ENCODE results near the gene NEBL. TPM values are rescaled to one million over a fixed set of nuclear protein-coding genes. Genes with fewer than 3 reads are reported as not detected.

NEBL gene
- total RNA-seq, 1 experiment from 2014 or later, result not detected

GRCh38 chr10:20814116-20814515, 83.0 kb downstream of the NEBL start:
- H3K27ac ChIP-seq (ENCODE audit: low read length), result no peak overlapping the region
- no peaks in the 10 kb centered on the region for H3K27me3 ChIP-seq (ENCODE audit: low read length)

GRCh38 chr10:20811131-20811530, 86.0 kb downstream of the NEBL start:
- H3K9me2 ChIP-seq (replicated peaks; ENCODE audit: insufficient read depth, low read length), result no peaks in the 10 kb centered on the region; the same call in 1 of the 2 replicates
- H3K9ac ChIP-seq (ENCODE audit: low read length), result no peak overlapping the region
- no peaks in the 10 kb centered on the region for H3K9me3 ChIP-seq (ENCODE audit: low read length)
- H3K27me3 ChIP-seq (ENCODE audit: low read length), result no peaks in the 10 kb centered on the region
- no peak overlapping the region for H2AFZ ChIP-seq (ENCODE audit: low read length)
- H3K36me3 ChIP-seq (ENCODE audit: insufficient read depth, low read length), result no peaks in the 10 kb centered on the region
- H3K4me2 ChIP-seq (ENCODE audit: low read depth, low read length, poor library complexity, severe bottlenecking), result no peak overlapping the region
- no peaks in the 10 kb centered on the region for H3K4me1 ChIP-seq (ENCODE audit: low read length)
- no peak overlapping the region for H3K27ac ChIP-seq (ENCODE audit: low read length)
- no peak for DNase-seq
- no peaks in the 10 kb centered on the region for H4K20me1 ChIP-seq (ENCODE audit: insufficient read depth, low read depth, low read length)
- no peaks in the 10 kb centered on the region for H3K79me2 ChIP-seq (ENCODE audit: low read length)
- no peak overlapping the region for H3K4me3 ChIP-seq (ENCODE audit: low read length)

More at GRCh38 chr10:20814116-20814515, 83.0 kb downstream of the NEBL start:
- H3K4me2 ChIP-seq (ENCODE audit: low read depth, low read length, poor library complexity, severe bottlenecking), result no peak overlapping the region
- H3K79me2 ChIP-seq (ENCODE audit: low read length), result no peaks in the 10 kb centered on the region
- H3K36me3 ChIP-seq (ENCODE audit: insufficient read depth, low read length), result no peaks in the 10 kb centered on the region
- no peaks in the 10 kb centered on the region for H3K9me3 ChIP-seq (ENCODE audit: low read length)
- no peak overlapping the region for H2AFZ ChIP-seq (ENCODE audit: low read length)
- no peaks in the 10 kb centered on the region for H4K20me1 ChIP-seq (ENCODE audit: insufficient read depth, low read depth, low read length)
- H3K4me3 ChIP-seq (ENCODE audit: low read length), result no peak overlapping the region
- no peak overlapping the region for H3K9ac ChIP-seq (ENCODE audit: low read length)
- DNase-seq, result no peak
- no peaks in the 10 kb centered on the region for H3K4me1 ChIP-seq (ENCODE audit: low read length)
- H3K9me2 ChIP-seq (replicated peaks; ENCODE audit: insufficient read depth, low read length), result no peaks in the 10 kb centered on the region; the same call in 1 of the 2 replicates

- Histone ChIP-seq H4K20me1 (ENCODE audit: insufficient read depth, low read depth, low read length) (no peaks in the 10 kb centered on the region), H3K9me3 (ENCODE audit: low read length) (no peaks in the 10 kb centered on the region), H3K9ac (ENCODE audit: low read length) (no peak overlapping the region), H3K79me2 (ENCODE audit: low read length) (no peaks in the 10 kb centered on the region), H3K4me2 (ENCODE audit: low read depth, low read length, poor library complexity, severe bottlenecking) (no peak overlapping the region), H3K27me3 (ENCODE audit: low read length) (no peaks in the 10 kb centered on the region), H2AFZ (ENCODE audit: low read length) (no peak overlapping the region), H3K36me3 (ENCODE audit: insufficient read depth, low read length) (no peaks in the 10 kb centered on the region), H3K27ac (ENCODE audit: low read length) (no peak overlapping the region), H3K4me1 (ENCODE audit: low read length) (no peaks in the 10 kb centered on the region), H3K9me2 (replicated peaks; ENCODE audit: insufficient read depth, low read length) (no peaks in the 10 kb centered on the region; the same call in 1 of the 2 replicates), H3K4me3 (ENCODE audit: low read length) (no peak overlapping the region)
- DNase-seq, result no peak
These were observed 87.5 kb downstream of the NEBL start for GRCh38 chr10:20809631-20810030.

GRCh38 chr10:20806487-20806886, 90.6 kb downstream of the NEBL start:
- no peaks in the 10 kb centered on the region for H3K9me2 ChIP-seq (replicated peaks; ENCODE audit: insufficient read depth, low read length)
- H3K9ac ChIP-seq (ENCODE audit: low read length), result no peak overlapping the region
- H3K4me3 ChIP-seq (ENCODE audit: low read length), result no peak overlapping the region
- H3K4me2 ChIP-seq (ENCODE audit: low read depth, low read length, poor library complexity, severe bottlenecking), result no peak overlapping the region
- no peaks in the 10 kb centered on the region for H3K79me2 ChIP-seq (ENCODE audit: low read length)
- H3K4me1 ChIP-seq (ENCODE audit: low read length), result no peaks in the 10 kb centered on the region
- no peaks in the 10 kb centered on the region; the same call in 1 of the 2 replicates for H3K9me3 ChIP-seq (ENCODE audit: low read length)
- H3K27ac ChIP-seq (ENCODE audit: low read length), result no peak overlapping the region
- DNase-seq, result no peak
- H3K27me3 ChIP-seq (ENCODE audit: low read length), result no peaks in the 10 kb centered on the region
- no peak overlapping the region for H2AFZ ChIP-seq (ENCODE audit: low read length)
- no peaks in the 10 kb centered on the region for H4K20me1 ChIP-seq (ENCODE audit: insufficient read depth, low read depth, low read length)
- no peaks in the 10 kb centered on the region for H3K36me3 ChIP-seq (ENCODE audit: insufficient read depth, low read length)

DNA sequence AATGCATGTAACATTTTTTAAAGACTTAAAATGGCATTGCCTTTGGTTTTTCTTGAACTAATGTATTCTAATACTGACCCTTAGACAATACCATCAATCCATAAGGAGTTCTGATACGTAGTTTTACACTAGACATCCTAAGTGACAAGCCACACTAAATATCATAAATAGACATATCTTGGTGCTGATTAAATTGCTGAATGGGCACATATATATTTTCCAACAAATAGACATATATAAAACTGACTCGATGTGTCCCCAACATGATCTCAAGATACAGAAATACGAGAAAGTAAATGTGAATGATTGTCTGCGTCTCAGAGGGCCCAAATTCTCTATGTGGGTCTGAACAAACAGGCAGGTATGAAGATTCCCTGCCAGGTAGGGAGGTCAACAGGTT, 99.8 kb downstream of the NEBL start:
- no peak overlapping the region for H3K9ac ChIP-seq (ENCODE audit: low read length)
- H3K9me3 ChIP-seq (ENCODE audit: low read length), result no peaks in the 10 kb centered on the region

DNA sequence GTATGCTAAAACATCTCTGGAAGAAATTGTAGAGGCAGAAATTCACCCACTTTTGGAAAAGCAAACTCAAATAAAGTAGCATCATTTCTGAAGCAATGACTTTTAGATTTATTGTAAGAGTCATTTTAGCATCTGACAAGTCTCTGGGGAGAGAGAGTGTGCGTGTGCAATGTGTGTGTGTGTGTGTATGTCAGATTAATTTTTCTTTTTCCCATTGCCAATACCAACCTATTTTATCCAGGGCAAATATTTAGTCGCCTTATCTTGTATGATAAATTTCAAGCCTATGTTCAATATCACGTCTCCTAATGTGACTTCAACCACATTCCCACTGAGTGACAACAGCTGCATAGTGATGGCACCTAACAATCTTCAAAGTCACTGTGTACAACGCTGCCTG, 101.7 kb downstream of the NEBL start:
- no peak for DNase-seq
- Histone ChIP-seq H3K27ac (ENCODE audit: low read length) (no peak overlapping the region), H3K27me3 (ENCODE audit: low read length) (no peaks in the 10 kb centered on the region), H3K9me2 (replicated peaks; ENCODE audit: insufficient read depth, low read length) (no peaks in the 10 kb centered on the region), H3K9me3 (ENCODE audit: low read length) (no peaks in the 10 kb centered on the region), H3K79me2 (ENCODE audit: low read length) (no peaks in the 10 kb centered on the region), H3K4me2 (ENCODE audit: low read depth, low read length, poor library complexity, severe bottlenecking) (no peak overlapping the region), H4K20me1 (ENCODE audit: insufficient read depth, low read depth, low read length) (no peaks in the 10 kb centered on the region), H2AFZ (ENCODE audit: low read length) (no peak overlapping the region), H3K4me1 (ENCODE audit: low read length) (no peaks in the 10 kb centered on the region), H3K4me3 (ENCODE audit: low read length) (no peak overlapping the region), H3K36me3 (ENCODE audit: insufficient read depth, low read length) (no peaks in the 10 kb centered on the region), H3K9ac (ENCODE audit: low read length) (no peak overlapping the region)

More for the DNA sequence above, 99.8 kb downstream of the NEBL start:
- H3K4me3 ChIP-seq (ENCODE audit: low read length), result no peak overlapping the region
- no peak for DNase-seq
- H4K20me1 ChIP-seq (ENCODE audit: insufficient read depth, low read depth, low read length), result no peaks in the 10 kb centered on the region
- H3K9me2 ChIP-seq (replicated peaks; ENCODE audit: insufficient read depth, low read length), result no peaks in the 10 kb centered on the region
- H2AFZ ChIP-seq (ENCODE audit: low read length), result no peak overlapping the region
- no peak overlapping the region for H3K27ac ChIP-seq (ENCODE audit: low read length)
- H3K36me3 ChIP-seq (ENCODE audit: insufficient read depth, low read length), result no peaks in the 10 kb centered on the region
- H3K79me2 ChIP-seq (ENCODE audit: low read length), result no peaks in the 10 kb centered on the region
- no peaks in the 10 kb centered on the region for H3K4me1 ChIP-seq (ENCODE audit: low read length)
- no peak overlapping the region for H3K4me2 ChIP-seq (ENCODE audit: low read depth, low read length, poor library complexity, severe bottlenecking)
- no peaks in the 10 kb centered on the region for H3K27me3 ChIP-seq (ENCODE audit: low read length)

DNA sequence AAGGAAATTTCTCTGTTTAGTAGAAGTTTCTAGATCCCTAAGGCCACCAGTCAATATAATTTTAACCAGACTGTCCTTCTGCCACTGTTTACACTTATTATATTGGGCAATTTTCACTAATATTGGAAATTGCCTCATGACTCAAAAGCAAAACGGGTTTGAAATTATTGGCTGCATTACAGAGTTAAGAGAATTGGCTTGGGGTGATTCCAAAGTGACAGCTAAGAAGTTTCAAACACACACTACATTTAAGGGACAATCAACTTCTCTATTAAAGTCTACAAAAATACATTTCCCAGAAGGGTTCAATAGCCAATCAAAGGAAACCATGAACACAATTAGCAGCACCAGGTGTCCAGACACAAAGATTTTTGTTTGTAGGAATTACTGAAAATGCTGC, 111.9 kb downstream of the NEBL start:
- no peak overlapping the region for H3K9ac ChIP-seq (ENCODE audit: low read length)
- H3K4me3 ChIP-seq (ENCODE audit: low read length), result no peak overlapping the region
- H3K4me2 ChIP-seq (ENCODE audit: low read depth, low read length, poor library complexity, severe bottlenecking), result no peak overlapping the region
- no peaks in the 10 kb centered on the region for H3K4me1 ChIP-seq (ENCODE audit: low read length)
- no peaks in the 10 kb centered on the region for H3K9me2 ChIP-seq (replicated peaks; ENCODE audit: insufficient read depth, low read length)
- H4K20me1 ChIP-seq (ENCODE audit: insufficient read depth, low read depth, low read length), result no peaks in the 10 kb centered on the region
- no peak overlapping the region for H2AFZ ChIP-seq (ENCODE audit: low read length)
- no peaks in the 10 kb centered on the region for H3K9me3 ChIP-seq (ENCODE audit: low read length)
- no peak for DNase-seq
- no peaks in the 10 kb centered on the region for H3K36me3 ChIP-seq (ENCODE audit: insufficient read depth, low read length)
- H3K27me3 ChIP-seq (ENCODE audit: low read length), result no peaks in the 10 kb centered on the region
- no peaks in the 10 kb centered on the region for H3K79me2 ChIP-seq (ENCODE audit: low read length)
- no peak overlapping the region for H3K27ac ChIP-seq (ENCODE audit: low read length)

DNA sequence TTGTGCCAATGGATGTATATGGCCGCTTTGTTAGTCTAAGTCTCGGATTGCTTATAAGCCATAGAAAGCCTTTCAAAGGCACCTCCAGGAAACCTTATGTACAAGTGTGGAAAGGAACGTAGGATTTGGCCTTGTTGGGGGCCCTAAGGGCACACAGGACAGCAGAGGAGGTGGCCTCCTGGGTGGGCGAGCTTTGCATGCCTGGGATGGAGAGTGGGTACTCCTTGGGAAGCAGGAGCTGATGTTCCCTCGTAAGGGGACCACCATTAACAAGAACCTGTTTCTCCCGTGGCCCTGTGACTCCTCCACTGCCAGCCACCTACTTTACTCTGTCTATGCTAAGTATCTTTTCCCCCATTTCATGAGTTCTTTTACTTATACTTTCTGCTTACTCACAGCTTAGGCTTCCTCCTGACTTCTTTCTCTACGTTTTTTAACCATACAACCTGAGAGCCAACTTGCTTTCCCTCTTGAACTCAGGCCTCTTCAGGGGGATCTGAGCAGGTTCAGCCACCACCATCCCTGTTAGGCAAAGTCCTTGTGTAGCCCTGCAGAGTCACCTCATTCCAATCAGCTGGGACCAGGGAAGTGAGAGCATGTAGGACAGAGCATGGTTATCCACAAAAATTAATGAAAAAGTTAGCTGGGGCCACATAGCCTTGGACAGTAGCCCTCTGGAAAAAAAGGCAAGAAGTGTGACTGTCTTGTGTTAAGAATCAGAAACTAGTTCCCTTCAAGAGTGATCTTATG, 118.9 kb downstream of the NEBL start:
- Histone ChIP-seq H3K9ac (ENCODE audit: low read length) (no peak overlapping the region), H3K4me2 (ENCODE audit: low read depth, low read length, poor library complexity, severe bottlenecking) (no peak overlapping the region), H3K27me3 (ENCODE audit: low read length) (no peaks in the 10 kb centered on the region), H3K79me2 (ENCODE audit: low read length) (no peaks in the 10 kb centered on the region), H2AFZ (ENCODE audit: low read length) (no peak overlapping the region), H3K4me1 (ENCODE audit: low read length) (no peaks in the 10 kb centered on the region), H3K9me2 (replicated peaks; ENCODE audit: insufficient read depth, low read length) (no peaks in the 10 kb centered on the region), H3K27ac (ENCODE audit: low read length) (no peak overlapping the region), H3K4me3 (ENCODE audit: low read length) (no peak overlapping the region), H4K20me1 (ENCODE audit: insufficient read depth, low read depth, low read length) (no peaks in the 10 kb centered on the region), H3K36me3 (ENCODE audit: insufficient read depth, low read length) (no peaks in the 10 kb centered on the region), H3K9me3 (ENCODE audit: low read length) (no peaks in the 10 kb centered on the region)
- DNase-seq, result no peak
